ENCODE results near the gene ANTXR2.

DNA sequence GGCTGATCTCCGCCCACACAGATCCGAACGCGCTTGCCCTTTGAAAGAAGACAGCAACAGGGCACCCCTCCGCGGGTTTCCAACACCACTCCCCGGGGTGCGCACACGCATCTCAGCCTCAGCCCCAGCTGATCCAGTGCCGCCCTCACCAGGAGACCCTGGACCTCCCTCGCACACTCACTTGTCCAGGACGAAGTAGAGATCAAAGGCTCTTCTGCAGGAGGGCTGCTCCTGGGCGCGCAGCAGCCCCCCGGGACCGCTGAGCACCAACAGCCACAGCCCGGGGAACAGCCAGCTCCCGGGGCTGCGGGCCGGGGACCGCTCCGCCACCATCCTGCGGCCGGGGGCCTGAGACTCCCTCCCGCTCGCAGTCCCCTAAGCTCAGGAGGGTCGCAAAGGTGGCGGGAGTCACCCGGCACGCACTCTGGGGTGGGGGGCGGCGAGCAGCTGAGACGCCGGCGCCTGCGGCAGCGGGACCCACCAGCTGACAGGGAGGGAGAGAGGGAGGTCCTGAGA, 743 bp downstream of the ANTXR2 start:
- TF ChIP-seq, protein P1, sequence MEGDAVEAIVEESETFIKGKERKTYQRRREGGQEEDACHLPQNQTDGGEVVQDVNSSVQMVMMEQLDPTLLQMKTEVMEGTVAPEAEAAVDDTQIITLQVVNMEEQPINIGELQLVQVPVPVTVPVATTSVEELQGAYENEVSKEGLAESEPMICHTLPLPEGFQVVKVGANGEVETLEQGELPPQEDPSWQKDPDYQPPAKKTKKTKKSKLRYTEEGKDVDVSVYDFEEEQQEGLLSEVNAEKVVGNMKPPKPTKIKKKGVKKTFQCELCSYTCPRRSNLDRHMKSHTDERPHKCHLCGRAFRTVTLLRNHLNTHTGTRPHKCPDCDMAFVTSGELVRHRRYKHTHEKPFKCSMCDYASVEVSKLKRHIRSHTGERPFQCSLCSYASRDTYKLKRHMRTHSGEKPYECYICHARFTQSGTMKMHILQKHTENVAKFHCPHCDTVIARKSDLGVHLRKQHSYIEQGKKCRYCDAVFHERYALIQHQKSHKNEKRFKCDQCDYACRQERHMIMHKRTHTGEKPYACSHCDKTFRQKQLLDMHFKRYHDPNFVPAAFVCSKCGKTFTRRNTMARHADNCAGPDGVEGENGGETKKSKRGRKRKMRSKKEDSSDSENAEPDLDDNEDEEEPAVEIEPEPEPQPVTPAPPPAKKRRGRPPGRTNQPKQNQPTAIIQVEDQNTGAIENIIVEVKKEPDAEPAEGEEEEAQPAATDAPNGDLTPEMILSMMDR (IDR thresholded peaks at IDR 0.05), result no peak
- no peak for TF ChIP-seq POLR2A (IDR thresholded peaks at IDR 0.05)

Measured in heart left ventricle (tissue), 13 donors.